SK-N-SH treated with all-trans-retinoic acid at 6 μM for 48 hours (cell line): ENCODE data around the gene ASTN2.

ENCODE experiments used
- ARNTL ChIP-seq: fragments of 450-650 bp; formaldehyde crosslinking; IDR thresholded peaks from 2 replicates; pipeline ENCODE4 v1.5.0; 2020; ENCODE audit warnings: low read depth, mild to moderate bottlenecking, moderate library complexity, borderline replicate concordance
- PATZ1 ChIP-seq: fragments of 250-450 bp; sonication (Bioruptor Pico); IDR thresholded peaks from 2 replicates; pipeline ENCODE4 v1.8.0; 2020; ENCODE audit warnings: mild to moderate bottlenecking, moderate library complexity, borderline replicate concordance
- ZC3H10 ChIP-seq: fragments of 250-450 bp; sonication (Bioruptor Pico); IDR thresholded peaks from 2 replicates; pipeline ENCODE4 v1.5.1; 2021; ENCODE audit warnings: mild to moderate bottlenecking, moderate library complexity
- ZFP3 ChIP-seq: fragments of 250-450 bp; sonication (Bioruptor Pico); IDR thresholded peaks from 2 replicates; pipeline ENCODE4 v1.5.0; 2020; ENCODE audit warnings: mild to moderate bottlenecking, moderate library complexity

DNA sequence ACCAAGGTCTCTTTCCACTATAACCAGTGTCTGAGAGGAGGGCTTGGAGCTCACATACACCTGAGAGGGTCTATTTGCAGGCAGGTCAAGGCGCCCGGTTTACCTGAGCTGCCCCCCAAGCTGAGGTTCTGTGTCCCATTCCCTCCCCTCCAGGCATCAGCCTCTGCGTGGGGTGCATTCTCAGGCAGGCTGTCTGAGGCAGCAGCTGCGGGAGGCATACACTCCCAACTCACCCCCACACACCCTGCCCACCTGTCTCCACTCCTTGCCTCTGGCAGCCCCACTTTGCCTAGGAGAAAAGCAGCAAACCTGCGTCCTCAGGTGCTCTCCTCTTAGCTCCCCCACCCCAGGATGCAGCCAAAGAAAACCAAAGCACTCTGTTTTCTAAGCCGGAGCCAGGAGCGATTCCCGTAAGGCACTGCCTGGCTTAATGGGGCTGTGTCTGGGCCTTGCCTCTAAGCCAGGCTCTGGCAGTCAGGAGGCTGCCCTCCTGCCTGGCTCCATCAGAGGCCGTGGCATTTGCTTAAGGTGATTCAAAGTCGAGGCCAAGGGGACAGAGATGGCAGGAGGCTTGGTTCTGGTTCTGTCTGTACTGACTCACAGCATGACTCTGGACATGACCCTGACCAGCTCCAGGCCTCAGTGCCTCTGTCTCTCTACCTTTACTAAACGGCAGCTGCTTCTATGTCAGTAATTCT is 867.0 kb downstream of the ASTN2 start:
- TF ChIP-seq ZC3H10 (CRISPR knock-in tag) = no peak
- no peak for TF ChIP-seq ARNTL (CRISPR knock-in tag)
- TF ChIP-seq ZFP3 (CRISPR knock-in tag) = no peak
- TF ChIP-seq PATZ1 = no peak
